Activated naive CD4-positive, alpha-beta T cell treated with anti-CD3 and anti-CD28 coated beads, Interleukin-2, amount 50 U/mL, for 16 hours (primary cell): ENCODE data around the gene ZNF500.

Source experiments
- DNase-seq: peaks from one replicate; pipeline ENCODE4 v3.0.0-alpha.2; 2020

The ZNF500 gene

DNA sequence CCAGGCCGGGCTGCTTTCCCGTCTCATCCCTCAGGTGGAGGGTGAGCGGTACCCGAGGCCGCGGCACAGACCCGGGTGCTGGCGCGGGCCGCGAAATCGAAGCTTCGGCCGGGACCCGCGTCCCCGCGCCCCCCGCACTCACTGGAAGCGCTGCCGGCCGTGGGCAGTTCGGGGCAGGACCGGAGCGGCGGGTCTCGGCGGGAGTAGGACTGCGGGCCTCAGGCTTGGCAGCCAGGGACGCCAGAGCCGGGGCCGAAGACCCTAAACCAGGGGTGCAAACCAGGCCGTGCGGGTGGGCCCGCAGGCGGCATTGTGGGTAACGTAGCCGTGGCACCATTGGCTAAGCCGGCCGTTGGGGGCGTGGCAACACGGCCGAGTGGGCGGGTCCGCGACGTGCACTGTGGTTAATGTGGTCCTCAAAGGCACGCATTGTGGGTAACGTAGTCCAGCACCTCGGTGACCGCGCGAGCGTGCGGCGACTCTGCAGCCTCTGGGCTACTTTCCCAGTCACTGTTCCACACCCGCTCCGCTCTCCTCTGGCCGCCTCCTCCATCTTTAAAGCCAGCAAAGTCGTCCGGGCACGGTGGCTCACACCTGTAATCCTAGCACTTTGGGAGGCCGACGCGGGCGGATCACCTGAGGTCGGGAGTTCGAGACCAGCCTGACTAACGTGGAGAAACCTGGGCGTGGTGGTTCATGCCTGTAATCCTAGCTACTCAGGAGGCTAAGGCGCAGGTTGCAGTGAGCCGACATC is at the start of gene ZNF500:
Gene ZNF500, minus strand, starts transcription at position 288 of the 754 bp plus-strand sequence. CDS start 1,184 bp downstream, outside the sequence.
- peak; percentile 99 for DNase-seq

DNA sequence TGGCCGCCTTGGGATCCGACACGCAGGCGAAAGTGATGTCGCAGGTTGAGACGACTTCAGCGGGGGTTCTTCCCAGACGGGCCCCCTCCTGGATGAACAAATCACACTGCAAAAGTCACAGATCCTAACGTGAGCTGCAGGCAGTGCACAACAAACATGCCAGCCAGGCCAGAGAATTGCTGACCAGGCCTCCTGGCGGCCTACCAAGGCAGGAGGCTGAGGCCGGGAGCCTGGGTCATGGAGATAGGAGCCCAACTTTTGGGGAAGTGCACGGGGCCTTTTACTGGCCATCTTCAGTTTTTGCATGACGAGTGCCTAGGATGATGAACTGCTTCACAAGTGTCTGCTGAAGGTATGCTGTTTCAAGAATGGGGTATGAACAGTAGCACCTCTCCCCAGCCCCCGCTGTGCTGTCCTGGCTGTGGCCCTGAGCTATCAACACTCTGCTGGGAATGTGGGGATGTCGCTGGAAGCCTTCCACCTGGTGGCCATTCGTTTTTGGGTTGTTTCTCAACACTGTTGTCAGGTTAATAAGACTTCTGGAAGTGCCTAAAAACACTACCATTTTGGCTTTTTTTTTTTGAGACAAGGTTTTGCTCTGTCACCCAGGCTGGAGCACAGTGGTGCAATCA is 47.7 kb upstream of the ZNF500 start:
- DNase-seq: no peak

DNA sequence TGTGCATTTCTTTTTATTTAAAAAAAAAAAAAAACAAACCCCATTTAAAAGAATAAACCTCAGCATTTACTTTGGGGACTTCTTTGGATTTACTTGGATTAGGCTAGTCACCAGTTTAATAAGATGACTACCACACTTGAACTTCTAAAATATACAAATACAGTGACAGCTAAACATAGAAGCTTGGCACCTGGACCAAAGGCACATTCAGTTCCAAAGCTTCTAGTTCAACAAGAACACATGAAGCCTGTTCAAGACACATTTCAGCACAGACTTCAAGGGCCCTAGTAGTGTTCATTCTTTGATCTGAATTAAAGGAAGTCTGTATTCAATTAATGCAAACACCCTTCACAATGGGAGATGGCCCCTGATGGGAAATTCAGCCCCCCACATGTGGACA is 47.1 kb upstream of the ZNF500 start:
- DNase-seq: no peak

GRCh38 chr16:4813251-4814003 is 46.5 kb upstream of the ZNF500 start:
- no peak for DNase-seq

DNA sequence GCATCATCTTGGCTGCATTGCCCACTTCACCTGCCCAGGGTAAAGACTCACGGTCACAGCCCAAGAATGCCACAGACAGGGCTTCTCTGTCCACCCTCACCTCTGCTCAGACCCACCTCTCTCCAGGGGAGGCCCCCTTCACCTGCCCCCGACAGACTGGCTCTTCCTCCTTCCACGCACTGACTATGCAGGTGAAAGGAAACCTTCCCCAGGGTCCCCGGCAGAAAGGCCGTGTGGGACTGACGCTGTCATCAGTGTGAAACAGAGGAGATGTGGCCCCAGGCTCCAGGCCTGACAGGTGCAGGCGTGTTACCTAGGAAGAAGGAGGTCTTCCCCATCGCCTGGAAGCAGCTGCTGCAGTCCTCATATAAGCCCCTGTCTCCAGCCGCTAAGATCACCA is 44.8 kb upstream of the ZNF500 start:
- DNase-seq: no peak

DNA sequence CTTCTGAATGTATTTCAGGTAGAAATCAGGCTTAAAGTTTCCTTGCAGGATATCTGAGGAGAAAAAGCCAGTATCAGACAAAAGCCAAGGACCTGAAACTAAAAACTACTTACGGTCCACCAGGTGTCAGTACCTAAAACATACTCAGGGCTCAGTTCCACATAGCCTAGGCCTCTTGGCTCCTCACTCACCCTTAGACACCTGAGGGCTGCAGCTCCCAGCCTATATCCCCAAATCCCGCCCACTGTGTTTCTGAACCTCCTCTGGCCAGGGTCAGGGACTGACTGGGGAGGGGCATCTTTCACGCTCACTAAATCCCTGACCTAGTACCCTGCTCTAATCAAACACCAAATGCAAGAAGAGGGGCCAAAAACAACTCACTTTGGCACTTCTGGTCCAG is 44.3 kb upstream of the ZNF500 start:
- DNase-seq: no peak

GRCh38 chr16:4806280-4806679 is 39.3 kb upstream of the ZNF500 start:
- DNase-seq: no peak

DNA sequence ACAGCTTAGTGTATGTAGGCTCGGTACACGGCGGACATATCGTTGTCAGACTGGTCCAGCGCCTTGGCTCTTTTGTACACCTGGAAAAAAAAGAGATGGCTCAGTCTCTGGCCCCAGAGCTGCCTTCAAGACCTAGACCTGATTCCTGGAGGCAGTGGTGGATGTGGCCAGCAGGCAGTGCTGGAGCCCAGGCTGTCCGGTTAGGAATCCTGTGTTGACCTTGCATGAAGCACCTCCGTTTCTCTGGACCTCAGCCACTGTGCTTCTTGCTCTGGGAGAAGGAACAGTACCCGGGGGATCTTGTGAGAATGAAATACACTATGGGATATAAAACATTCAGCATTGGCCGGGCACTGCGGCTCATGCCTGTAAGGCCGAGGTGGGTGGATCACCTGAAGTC is 38.3 kb upstream of the ZNF500 start:
- DNase-seq: no peak

DNA sequence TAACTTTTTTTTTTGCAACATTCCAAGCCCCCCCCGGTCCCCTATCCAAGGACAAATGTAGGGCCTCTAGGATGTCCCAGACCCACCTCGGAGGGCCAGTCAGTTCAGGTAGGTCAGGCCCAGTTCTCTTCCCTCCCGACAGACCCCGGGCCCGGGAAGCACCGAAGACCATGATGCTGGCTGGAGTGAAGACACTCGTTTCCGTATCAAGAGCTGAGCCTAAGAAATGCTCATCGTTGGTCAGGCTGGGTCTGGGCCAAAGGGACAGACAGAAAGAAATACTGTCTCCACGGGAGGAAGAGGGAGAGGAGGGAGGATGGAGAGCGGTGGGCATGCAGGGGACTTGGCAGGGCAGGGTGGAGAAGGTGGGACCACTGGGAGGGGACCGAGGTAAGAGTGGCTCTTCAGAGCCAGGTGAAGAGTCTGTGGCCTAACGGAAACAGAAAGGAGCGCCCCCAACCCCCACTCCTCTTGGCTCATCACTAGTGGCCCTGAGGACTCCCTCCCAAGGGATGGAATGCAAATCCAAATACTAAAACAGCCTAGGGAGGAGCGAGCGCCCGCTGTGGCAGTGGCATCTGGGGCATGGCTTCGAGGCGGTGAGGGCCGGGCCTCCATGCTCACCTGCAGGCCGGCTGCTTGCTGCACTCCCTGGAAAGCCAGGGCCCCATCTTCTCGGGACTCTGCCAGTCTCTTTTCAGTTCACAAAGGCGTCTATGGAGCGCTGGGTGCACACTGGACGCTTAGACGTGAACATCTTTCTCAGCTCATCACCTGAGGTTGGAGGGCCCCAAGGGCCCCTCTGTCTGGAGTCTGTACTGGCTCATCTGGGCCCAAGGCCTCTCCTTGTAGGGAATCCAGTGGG is 37.2 kb upstream of the ZNF500 start:
- no peak for DNase-seq

GRCh38 chr16:4803401-4803844 is 36.5 kb upstream of the ZNF500 start:
- no peak for DNase-seq

DNA sequence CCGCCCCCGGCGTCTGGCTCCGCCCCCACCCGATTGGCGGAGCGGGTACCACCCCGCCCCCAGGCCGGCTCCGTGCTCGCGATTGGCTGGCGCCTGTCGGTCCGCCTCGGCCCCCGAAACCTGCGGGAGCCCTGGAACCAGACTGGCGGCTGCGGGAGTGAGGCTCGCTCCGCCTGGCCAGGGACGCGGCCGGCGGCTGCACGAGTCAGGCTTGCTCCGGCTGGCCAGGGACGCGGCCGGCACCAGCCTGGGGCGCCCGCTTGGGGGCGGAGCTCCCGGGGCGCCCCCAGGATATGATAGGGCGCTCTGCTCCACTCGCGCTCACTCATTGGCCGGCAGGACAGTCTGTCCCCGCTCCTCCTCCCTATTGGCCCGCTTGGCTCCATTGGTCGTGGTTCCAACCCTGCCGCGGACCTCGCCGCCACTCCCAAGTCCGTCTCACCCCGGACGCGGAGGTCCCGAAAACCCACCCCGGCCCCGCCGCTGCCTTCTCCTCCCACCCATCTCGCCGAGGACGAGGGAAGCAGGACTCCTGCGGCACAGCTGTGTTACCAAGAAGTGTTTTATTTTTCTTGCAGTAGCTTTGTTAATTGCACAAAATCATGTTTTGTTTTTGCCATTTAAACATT is 35.8 kb upstream of the ZNF500 start:
- DNase-seq: peak; percentile 92

DNA sequence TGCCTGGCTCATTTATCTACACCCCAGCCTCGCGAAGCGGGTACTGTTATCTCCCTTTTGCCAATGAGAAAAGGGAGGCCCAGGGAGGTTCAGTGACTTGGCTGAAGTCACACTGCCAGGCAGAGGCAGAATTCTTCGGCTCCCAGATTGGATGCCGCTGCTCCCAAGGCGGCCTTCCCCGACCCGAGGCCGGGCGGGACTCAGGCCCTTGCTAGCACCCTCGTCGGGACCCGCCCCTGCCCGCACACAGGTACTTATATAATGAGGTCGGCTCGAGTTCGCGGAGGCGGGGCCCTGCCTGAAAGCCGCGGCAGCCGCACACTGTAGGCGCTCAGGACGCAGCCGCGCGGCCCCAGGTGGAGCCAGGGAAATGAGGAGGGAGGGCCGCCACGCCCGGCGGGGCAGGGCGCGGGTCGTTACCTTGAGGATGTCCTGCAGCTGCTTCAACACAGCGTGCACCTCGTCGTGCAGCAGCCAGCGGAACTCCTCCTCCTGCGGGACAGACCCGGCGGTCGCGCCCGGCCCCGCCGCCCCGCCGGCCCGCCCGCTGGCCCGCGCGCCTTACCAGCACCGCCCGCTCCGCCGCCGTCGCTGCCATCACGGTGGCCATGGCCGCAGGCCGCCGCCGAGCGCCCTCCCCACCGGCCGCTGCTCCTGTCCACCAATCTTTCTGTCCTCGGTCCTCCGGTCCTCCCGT is 35.1 kb upstream of the ZNF500 start, which contains the start of gene ROGDI:
Gene ROGDI, minus strand, starts transcription at position 672 of the 697 bp plus-strand sequence. Its CDS starts 62 bp downstream, at position 610.
- peak; percentile 78 for DNase-seq

DNA sequence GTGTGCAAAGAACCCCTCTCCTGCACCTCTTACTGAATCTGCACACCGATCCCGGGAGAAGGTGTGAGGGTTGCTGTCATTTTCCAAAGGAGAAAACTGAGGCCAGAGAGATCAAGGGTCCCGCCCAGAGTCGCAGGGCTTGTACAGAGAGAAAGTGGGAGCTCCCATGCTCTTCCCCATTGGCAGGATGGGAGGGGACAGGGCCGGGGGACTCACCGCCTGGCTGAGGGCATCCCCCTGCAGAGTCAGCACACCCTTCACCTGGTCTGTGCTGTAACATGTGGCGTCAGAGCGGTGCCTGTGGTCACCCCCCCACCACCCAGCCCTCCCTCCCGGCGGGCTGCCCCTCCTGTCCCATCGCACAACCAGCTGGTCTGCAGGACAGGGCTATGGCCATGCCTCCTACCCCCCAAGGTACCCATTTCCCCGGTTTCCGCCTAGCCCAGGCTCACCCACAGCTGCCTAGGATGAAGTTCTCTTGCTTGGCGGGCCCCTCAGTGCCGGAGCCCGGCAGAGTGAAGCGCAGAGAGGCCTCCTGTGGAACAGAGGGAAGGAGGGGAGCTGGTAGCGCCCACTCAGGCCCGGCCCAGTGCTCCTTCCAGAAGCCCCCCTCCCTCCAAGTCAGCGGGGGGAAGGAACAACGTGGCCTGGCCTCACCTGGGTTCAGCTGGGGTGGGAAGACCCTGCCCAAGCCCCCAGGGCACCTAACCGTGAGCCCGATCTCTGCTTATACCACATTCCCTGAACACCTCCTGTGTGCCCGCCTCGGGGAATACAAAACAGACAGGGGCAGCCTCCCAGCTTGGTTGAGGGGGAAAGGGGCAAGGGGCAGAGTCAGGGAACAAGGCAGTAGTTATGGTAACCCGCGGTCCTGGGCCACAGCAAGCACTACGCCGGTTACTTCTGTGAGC is 34.3 kb upstream of the ZNF500 start:
- DNase-seq: no peak

- no peak for DNase-seq
Measured at GRCh38 chr16:4800290-4801041, 33.5 kb upstream of the ZNF500 start.

- DNase-seq: no peak
Measured at GRCh38 chr16:4799171-4799855, 32.4 kb upstream of the ZNF500 start.

DNA sequence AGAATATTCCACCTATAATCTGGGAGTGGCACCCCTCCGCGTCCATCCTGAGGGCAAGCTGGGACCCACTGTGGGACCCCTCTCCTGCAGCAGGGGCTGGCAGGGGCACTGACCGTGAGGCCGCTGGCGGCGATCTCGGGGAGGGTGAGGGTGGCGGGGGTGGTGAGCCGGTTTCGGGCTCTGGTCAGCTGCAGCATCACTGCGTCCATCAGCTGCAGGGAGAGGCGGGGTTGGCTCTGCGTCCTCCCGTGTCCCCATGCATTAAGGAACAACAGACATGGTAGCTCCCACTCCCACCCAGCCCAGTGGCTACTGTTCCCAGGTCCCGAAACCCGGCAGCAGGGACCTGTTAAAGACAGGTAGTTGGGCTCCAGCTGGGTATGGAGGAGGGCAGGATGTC is 31.5 kb upstream of the ZNF500 start:
- DNase-seq: no peak

GRCh38 chr16:4797805-4798252 is 30.9 kb upstream of the ZNF500 start:
- no peak for DNase-seq

- DNase-seq: no peak
Measured at GRCh38 chr16:4796982-4797804, 30.2 kb upstream of the ZNF500 start.
